GM12878 (cell line): ENCODE measurements around the gene FKBP1B. TPM values are rescaled to one million over a fixed set of nuclear protein-coding genes. Genes with fewer than 3 reads are reported as not detected.
A peak's percentile ranks its signal among the peaks of the same experiment; 100 is the strongest.

Experiments
- ATF2 ChIP-seq: IDR thresholded peaks from 2 replicates; pipeline ENCODE4 v1.6.1; 2012; ENCODE audit warnings: low read length, inconsistent platforms
- CBFB ChIP-seq: IDR thresholded peaks from 2 replicates; pipeline ENCODE4 v1.6.1; 2016; ENCODE audit warnings: antibody characterized with exemption, low read depth
- CBX3 ChIP-seq: fragments of 200-600 bp; sonication (generic); IDR thresholded peaks from 2 replicates; pipeline ENCODE4 v1.6.1; 2016; ENCODE audit warnings: low read depth, borderline replicate concordance
- CEBPB ChIP-seq, 2 experiments: fragments of 150-350 bp in 1 of 2; IDR thresholded peaks; 2 replicates each; pipeline ENCODE4 v1.6.1; 2012 to 2014; ENCODE audit warnings: low read depth in 2 of 2, low read length in 2 of 2, borderline replicate concordance in 1 of 2, inconsistent platforms in 1 of 2
- E2F8 ChIP-seq: fragments of 450-650 bp; IDR thresholded peaks from 2 replicates; pipeline ENCODE4 v1.6.1; 2018; ENCODE audit warnings: mild to moderate bottlenecking, low read depth, moderate library complexity; ENCODE audit not compliant: partially characterized antibody
- ESRRA ChIP-seq: IDR thresholded peaks from 2 replicates; pipeline ENCODE4 v1.6.1; 2012; ENCODE audit warnings: mild to moderate bottlenecking, low read length, improper control_type of control experiment
- IRF3 ChIP-seq: fragments of 450-650 bp; IDR thresholded peaks from 2 replicates; pipeline ENCODE4 v1.6.1; 2014; ENCODE audit warnings: mild to moderate bottlenecking
- MTA3 ChIP-seq: IDR thresholded peaks from 2 replicates; pipeline ENCODE4 v1.6.1; 2012; ENCODE audit warnings: low read length, inconsistent platforms, borderline replicate concordance
- NR2C1 ChIP-seq: fragments of 450-650 bp; IDR thresholded peaks from 2 replicates; pipeline ENCODE4 v1.6.1; 2017; ENCODE audit warnings: antibody characterized with exemption, mild to moderate bottlenecking, moderate library complexity
- NR2F1 ChIP-seq: fragments of 450-650 bp; conservative IDR thresholded peaks from 2 replicates; pipeline ENCODE4 v1.6.1; 2017; ENCODE audit warnings: mild to moderate bottlenecking
- PAX5 ChIP-seq: IDR thresholded peaks from 2 replicates; pipeline ENCODE4 v1.6.1; 2011; ENCODE audit warnings: low read depth, low read length, borderline replicate concordance
- PBX3 ChIP-seq: IDR thresholded peaks from 2 replicates; pipeline ENCODE4 v1.6.1; 2011; ENCODE audit warnings: mild to moderate bottlenecking, low read depth, low read length, moderate library complexity; ENCODE audit not compliant: insufficient replicate concordance
- RFX5 ChIP-seq: IDR thresholded peaks from 2 replicates; pipeline ENCODE4 v1.6.1; 2011; ENCODE audit warnings: low read depth, low read length, improper control_type of control experiment
- RUNX3 ChIP-seq: IDR thresholded peaks from 2 replicates; pipeline ENCODE4 v1.6.1; 2012; ENCODE audit warnings: low read length, inconsistent platforms
- SMC3 ChIP-seq: IDR thresholded peaks from 2 replicates; pipeline ENCODE4 v1.6.1; 2011; ENCODE audit warnings: low read length, improper control_type of control experiment, borderline replicate concordance
- STAT3 ChIP-seq: IDR thresholded peaks from 2 replicates; pipeline ENCODE4 v1.6.1; 2011; ENCODE audit warnings: low read depth, low read length, improper control_type of control experiment
- polyA plus RNA-seq, 11 experiments: library from polyadenylated mRNA; depleted of rRNA in 4 of 11; unstranded in 6 of 11; stranded (reverse) in 5 of 11; fragments of >200 nt; fragmentation: Nextera tagmentation in 4 of 11; fragmentation: Illumina TruSeq in 1 of 11; extraction: Ambion mirVana in 4 of 11; extraction: Trizol in 1 of 11; gene quantifications; 1 replicate in 1 of 11; 2 replicates in 10 of 11; pipeline versions ENCODE4 v1.2.1 to v1.2.3, GENCODE V29; 2011 to 2016; ENCODE audit warnings: inconsistent platforms in 2 of 11, missing spikeins in 2 of 11, low read depth in 1 of 11
- total RNA-seq, 4 experiments: library from RNA; depleted of rRNA in 3 of 4; stranded (reverse); fragments of >200 nt in 3 of 4; fragmentation: Illumina TruSeq in 1 of 4; extraction: Trizol in 1 of 4; gene quantifications; 2 replicates each; pipeline versions ENCODE4 v1.2.1 to v1.2.3, GENCODE V29; 2013 to 2021
- TF ChIP-seq, protein P1 (sequence below): fragments of 450-650 bp; IDR thresholded peaks from 2 replicates; pipeline ENCODE4 v1.6.1; 2016; ENCODE audit warnings: mild to moderate bottlenecking
- TF ChIP-seq, protein P2 (sequence below): IDR thresholded peaks from 2 replicates; pipeline ENCODE4 v1.6.1; 2011; ENCODE audit warnings: low read depth, low read length, improper control_type of control experiment, borderline replicate concordance

Gene FKBP1B
- total and polyA plus RNA-seq, 10 of the 15 experiments (the other 5 are each of a cell fraction or from before 2014, with no cell fraction given) = 0.18 to 0.53 (median 0.24) TPM

DNA sequence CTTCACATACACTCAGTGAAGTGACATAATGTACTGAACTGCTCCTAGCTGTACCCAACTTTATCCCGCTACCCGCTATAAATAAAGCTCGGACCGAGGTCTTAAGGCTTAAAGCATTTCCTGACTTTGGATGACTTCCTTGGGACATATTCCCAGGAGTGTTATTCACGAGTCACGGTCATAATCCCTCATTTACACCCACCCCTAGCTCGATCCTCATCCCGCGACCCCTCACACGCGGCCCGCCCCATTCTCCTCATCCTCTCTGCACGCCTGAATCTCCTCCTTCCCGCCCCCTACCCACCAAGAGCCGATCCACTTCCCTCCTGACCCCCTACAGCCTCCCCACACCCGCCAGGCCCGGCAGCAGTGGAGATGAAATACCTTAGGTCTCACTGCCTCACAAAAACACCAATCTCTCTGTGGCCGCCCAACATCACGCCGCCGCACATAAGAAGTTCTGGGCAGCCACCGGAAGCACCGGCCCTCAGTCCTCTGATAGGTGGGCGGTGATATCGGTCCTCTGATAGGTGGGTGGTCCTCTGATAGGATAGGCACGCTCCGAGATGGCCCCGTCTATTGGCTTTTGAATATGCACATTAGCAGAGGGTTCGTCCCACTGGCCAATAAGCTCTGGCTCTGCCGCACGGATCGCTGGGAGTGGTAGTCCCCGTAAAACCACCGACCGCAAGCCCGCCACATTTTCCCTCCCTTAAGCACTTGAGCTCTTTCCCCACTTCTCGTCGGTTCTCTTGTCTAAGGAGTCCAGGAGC lies 2.4 kb upstream of the FKBP1B start, which contains the start of gene WDCP (continued):
- TF ChIP-seq, protein P1, sequence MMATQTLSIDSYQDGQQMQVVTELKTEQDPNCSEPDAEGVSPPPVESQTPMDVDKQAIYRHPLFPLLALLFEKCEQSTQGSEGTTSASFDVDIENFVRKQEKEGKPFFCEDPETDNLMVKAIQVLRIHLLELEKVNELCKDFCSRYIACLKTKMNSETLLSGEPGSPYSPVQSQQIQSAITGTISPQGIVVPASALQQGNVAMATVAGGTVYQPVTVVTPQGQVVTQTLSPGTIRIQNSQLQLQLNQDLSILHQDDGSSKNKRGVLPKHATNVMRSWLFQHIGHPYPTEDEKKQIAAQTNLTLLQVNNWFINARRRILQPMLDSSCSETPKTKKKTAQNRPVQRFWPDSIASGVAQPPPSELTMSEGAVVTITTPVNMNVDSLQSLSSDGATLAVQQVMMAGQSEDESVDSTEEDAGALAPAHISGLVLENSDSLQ = peak; percentile 95
- TF ChIP-seq NR2C1 = no peak
- TF ChIP-seq PBX3 = peak; percentile 84
- TF ChIP-seq MTA3 = no peak
- no peak for TF ChIP-seq CEBPB (IDR thresholded peaks at IDR 0.05; ENCODE audit: borderline replicate concordance in 1 of 2, low read depth in 2 of 2, low read length in 2 of 2)
- no peak for TF ChIP-seq ESRRA
- TF ChIP-seq E2F8 = no peak
- TF ChIP-seq CBX3 = no peak
- TF ChIP-seq SMC3 = no peak
- TF ChIP-seq ATF2 = no peak
- TF ChIP-seq NR2F1 = no peak
- TF ChIP-seq CBFB = peak; percentile 97
- TF ChIP-seq RUNX3 = peak; percentile 99
- peak; percentile 90 for TF ChIP-seq IRF3
- no peak for TF ChIP-seq STAT3
- TF ChIP-seq PAX5 = 0 out of 2 replicates have a peak, but pooled peaks have one; percentile 32
- TF ChIP-seq, protein P2, sequence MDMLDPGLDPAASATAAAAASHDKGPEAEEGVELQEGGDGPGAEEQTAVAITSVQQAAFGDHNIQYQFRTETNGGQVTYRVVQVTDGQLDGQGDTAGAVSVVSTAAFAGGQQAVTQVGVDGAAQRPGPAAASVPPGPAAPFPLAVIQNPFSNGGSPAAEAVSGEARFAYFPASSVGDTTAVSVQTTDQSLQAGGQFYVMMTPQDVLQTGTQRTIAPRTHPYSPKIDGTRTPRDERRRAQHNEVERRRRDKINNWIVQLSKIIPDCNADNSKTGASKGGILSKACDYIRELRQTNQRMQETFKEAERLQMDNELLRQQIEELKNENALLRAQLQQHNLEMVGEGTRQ = no peak
- TF ChIP-seq RFX5 = no peak
